NCI-H2029 treated with DMSO at 0.1 percent for 48 hours (cell line): Measurements from ENCODE around the gene TCEAL9.
"Not testable (repeated sequence)": the region's sequence is repeated elsewhere in the genome, so short reads cannot be mapped to it uniquely, and the experiment has no call there.

Experiments
- DNase-seq: peaks from one replicate; lab custom pipeline; 2025; lab: John Stamatoyannopoulos, UW

The TCEAL9 gene

DNA sequence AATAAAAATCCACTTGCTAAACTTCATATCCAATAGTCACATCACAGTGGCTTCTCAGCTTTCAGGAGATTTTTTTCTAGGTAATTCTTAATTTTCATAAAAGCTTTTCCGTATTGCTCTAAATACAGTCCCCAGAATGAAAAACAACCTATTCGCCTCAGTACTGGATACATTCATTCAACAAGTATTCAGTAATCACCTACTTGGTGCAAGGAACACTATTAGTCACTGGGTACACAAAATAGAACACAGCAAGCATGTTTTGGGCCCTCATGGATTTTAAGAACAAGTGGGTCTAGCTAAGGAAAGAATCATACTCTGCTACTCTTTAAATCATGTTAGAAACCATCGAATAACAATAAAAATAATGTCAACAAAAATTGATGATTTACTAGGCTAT lies 17.3 kb downstream of the TCEAL9 start:
- no peak for DNase-seq

DNA sequence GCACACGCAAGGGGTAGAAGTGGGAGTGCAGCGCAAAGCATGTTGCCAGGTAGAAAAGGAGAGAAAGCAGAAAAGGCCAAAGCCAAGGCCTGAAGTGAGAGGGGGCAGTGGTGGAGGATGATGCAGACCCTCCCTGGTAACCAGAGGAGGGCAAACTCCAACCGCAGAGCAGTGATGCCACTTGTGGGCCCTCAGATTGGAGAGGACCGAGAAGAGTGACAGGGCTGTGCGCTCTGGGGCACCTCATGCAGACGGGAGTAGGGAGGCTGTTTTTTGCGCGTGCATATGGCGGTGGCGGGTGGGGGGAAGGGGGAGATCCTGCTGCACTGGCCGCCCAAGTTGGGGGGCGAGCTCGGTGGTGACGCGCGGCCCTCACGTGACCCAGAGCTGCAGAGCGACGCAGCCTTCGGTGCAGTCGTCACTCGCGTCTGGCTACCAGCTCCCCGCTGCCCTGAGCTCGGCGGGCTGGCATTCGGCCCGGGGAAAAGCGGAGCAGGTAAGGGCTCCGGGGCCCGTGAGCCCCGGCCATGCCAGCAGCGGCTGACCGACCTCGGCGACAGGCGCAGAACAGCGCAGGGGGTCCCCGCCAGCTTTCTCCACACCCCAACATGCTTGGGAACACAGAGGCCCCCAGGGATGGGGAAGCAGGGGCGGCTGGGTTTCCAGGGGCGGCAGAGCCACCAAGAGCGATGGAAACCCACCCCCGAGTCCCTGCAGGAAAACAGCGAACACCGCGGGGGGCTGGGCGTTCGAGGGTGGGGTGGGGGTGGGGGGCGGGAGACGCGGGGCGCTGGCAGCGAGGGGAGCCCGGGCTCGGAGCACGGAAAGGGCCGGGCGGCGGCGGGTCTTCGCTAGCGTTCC lies 20.0 kb downstream of the TCEAL9 start, which contains the start of gene BEX3:
Gene BEX3 (plus strand): TSS at position 421 of the 861 bp plus-strand sequence. CDS start 984 bp downstream, outside the sequence.
- DNase-seq: no peak

DNA sequence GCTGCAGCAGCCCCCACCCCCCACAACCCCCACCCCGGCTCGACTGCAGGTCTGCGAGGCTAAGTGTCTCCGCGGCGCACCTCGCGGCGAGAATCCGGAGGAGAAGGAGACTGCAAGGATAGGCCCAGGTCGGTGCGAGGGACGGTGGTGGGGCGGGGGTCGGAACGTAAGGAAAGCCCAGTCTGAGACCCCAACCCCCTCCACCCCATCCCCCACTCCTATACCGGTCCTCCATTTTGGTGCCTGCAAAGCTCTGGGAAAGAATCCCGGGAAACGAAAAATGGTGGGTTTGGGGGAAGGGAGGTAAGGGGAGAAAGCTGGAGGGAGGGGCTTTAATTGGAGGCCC lies 20.6 kb downstream of the TCEAL9 start:
- no peak for DNase-seq

DNA sequence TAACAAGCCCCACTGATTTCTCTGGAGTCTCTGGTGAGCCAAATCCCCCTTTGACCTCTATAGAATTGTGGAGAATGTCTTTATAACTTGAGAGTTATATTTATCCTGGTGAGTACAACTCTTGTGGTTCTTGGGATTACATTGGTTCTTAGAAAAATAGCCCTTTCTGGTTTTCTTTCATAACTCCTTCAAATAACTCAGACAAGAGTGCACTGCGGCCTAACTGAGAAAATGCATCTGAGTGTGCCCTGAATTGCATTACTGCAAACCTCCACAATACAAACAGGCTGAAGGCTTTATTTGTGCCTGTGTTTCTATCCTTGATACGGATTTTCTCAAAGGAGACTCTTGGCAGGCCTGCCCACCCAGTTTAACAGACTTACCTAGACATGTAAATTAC lies 22.7 kb downstream of the TCEAL9 start:
- no peak for DNase-seq

DNA sequence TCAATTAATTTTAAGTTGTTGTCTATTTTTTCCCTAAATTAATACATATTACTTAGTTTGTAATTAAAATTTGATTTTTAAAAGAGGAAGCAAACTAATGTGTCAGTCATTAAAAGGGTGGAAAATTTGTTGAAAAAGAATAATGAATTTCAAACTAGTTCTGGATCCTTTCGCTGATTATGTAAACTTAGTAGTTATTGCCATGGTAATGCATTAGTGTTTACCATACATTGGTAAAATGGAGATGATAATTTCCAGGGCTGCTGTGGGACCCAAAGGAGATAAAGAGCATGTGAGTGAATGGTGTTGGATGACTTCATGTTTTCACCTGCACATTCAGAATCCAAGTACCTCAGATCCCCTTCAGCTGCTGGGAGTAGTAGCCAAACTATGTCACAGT lies 26.6 kb downstream of the TCEAL9 start:
- no peak for DNase-seq

DNA sequence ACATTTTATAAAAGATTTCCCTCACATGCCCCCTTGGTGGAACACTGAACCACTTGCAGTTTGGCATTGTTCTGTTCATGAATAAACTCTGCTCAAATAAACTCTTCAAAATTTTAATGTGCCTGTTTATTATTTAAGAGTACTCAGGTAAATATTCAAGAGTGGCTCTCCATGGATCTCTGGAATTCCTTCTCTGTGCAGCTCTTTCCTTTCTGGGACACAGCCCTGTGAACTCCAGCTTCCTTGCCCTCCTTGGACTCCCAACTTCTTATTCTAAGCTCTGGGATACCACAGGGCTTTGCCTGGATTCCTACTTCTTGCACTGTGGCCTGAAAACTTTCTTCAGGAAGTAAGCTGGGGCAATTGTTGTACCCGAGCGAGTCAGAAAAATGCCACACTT lies 28.4 kb downstream of the TCEAL9 start:
- DNase-seq: no peak

DNA sequence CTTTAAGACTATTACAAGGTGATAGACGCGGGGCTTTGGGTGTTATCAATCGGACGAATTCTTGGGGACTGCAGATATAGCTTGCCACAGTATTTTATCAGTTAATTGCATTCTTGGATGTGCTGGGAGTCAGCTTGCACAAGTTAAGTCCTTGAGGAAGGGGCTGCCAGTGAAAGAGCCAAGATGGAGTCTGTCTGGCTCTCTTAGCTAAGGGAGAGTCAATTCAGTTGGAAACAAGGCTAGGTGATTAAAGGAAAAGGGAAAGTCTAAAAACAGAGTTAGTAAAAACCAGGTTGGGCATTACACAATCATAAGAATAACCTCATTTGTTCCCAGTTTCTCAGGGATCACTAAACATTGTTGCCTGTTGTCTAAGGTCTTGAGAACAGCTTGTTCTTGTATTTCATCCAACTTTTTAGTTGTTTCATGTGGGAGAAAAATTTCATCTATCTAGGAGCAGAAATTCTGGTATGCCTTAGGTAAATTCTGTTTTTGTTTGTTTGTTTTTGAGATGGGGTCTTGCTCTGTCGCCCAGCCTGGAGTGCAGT lies 29.1 kb downstream of the TCEAL9 start:
- DNase-seq: not testable (repeated sequence)

DNA sequence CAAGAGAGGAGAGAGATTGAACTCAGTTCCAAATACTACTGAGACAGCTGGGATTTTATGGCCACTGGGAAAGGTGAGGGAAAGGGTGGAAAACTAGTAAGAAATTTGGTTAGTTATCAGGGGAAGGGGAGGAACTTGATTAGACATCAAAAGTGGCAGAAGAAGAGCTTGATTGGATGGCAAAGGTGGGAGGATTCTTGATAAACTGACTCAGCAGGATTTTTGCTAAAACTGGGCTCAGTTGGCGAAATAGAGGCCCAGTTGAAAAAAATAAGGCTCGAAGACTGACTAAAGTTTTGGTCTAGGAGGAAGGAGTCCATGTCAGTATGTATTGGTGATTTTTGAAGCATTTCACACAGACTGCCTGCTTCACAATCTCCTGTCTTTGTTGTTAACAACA lies 30.0 kb downstream of the TCEAL9 start:
- DNase-seq: no peak

DNA sequence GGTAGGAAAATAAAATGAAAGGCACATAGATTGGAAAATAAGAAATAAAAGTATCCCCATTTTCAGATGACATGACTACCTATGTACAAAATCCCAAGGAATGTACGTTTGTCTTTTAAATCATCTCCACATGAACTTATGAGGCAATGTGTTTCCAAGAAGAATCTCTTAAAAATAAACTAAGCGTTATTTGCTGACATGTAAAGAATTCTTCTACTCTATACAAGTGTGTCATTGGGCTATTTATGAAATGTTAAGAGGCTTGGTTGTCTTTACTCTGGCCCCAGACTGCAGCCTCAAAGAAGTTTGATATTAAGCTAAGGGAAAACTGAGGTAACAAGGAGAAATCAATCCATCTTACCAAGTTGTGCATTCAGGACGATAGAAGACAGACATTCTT lies 37.2 kb downstream of the TCEAL9 start:
- no peak for DNase-seq

DNA sequence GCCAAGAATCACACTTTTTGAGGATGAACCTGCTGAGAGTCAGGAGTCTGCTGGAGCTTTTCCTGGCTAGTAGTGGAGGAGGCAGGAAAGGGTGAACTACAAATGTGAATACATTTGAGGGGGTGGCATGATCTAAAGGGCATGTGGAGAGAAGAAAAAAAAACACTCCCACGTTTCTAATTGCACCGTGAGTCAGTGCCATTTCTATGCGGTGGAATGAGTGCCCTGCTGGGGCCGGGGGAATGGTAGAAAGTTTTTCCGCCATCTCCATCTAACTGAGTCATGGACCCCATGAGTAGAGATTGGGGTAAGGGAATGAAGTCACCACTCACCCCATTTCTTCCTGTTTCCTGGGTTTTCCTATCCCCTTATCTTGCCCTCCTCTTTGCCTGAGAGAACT lies 39.9 kb downstream of the TCEAL9 start:
- no peak for DNase-seq

DNA sequence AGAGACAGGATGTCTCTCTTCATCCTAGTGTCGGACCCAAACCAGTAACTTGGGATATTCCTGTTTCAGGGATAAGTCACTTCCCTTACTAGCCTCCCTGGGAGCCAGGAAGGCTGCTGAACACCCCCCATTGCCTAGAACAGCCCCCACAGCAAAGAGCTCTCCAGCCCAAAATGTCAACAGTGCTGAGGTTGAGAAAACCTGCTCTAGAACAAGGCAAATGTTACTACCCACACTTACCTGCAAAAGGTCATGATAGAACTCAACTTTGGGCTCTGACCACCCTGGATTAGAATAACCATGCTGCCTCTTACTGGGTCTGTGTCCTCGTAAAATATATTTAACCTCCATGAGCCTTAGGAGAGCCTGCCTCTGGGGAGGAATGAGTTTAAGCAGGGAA lies 40.4 kb downstream of the TCEAL9 start:
- DNase-seq: no peak

DNA sequence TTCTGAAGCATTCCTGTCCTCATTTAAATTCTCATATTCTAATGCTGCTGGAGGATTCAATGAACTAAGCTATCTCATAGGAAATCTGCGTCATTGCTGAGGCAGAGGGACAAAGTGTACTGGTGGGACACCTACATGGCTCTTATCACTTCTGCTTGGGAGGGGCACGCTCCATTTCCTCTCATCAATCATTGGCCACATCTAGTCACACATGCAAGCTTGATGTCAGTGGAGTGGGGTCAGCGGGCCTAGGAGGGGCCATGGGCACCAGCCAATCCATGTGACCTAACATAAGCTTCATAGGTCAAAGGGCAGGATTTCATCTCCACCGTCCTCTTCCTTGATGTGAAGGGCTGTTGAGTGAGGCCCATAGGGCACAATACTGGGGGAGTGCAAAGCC lies 41.4 kb downstream of the TCEAL9 start:
- no peak for DNase-seq

DNA sequence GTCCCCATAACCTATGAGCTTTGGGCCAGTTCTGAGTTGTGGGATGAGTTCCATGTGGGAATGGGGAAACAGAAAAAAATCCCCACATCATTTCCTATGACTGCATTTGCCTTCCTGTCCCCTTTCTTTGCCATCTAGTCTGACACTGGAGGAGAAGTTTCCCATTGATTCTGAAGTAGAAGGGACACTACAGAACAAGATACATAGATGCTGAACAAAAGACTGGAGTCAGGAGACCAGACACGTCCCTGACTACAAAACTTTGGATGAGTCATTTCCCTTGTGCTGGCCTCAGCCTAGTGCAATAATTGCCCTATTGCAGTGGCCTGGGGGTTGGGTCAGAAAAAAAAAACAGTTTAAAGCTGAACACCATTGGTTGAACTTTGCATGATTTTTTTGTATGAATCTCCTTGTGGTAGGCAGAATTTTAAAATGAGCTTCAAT lies 42.1 kb downstream of the TCEAL9 start:
- no peak for DNase-seq

DNA sequence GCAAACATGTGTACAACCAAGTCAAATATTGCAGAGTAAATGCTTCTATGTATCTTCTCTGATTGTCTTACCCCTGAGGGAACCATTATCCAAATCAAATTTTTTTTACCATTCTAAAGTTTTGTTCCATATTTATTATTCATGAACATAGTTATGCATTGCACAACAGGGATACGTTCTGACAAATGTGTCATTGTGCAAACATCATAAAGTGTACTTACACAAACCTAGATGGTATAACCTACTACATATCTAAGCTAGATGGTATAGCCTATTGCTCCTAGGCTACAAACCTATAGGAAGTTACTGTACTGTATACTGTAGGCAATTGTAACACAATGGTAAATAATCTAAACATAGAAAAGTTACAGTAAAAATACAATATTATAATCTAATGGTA lies 43.4 kb downstream of the TCEAL9 start:
- DNase-seq: no peak

DNA sequence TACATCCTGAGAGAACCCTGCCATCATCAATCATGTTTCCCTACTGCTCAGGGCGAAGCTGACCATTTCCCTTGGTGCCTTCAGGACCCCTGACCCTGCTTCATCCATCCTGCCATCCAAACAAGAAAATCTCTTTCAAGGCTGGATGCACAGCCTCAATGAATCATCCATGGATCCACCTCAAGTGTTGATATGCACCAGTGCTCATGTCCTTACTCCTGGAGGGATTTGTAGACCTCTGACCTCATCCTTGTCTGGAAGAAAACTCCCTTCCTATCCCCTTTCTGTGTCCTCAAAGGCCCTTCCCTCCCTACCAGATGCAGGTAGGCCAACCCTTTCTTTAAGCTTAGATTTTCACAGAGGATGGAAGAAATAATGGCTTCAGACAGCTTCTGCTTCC lies 44.6 kb downstream of the TCEAL9 start:
- no peak for DNase-seq

DNA sequence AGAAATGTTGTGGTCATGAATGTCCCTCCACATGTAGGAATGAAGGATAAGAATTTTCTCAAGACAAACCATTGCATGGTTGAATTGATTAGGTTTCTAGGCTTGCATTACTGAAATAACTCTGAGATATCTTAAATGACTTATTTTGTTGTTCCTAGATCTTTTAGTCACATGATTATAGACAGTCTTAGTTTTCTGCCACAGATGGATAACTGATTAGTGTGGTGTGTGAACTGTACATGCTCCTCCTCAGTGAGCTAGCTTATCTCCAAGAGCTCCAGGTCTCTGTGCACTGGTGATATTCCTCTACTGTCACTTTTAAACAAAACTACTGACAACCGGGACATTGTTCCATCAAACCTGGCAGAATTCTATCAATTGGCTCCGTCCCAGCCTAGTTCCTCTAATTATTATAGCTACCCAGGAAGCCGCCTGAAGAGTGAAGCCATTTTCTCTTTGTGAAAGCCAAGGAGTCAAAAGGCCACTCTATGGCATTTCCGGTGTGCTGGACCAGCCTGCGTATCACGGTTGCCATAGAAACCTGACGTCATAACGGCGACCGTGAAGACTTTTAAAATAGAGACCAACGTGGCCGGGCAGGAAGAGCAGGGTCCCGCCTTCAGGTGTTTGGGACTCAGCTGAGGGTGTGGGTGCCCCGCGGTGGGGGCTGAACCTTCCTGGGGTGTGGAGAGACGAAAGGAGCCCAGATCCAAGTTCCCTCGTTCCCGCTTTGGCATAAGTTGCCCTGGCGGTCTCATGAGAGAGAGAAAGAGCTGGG lies 48.1 kb downstream of the TCEAL9 start:
- no peak for DNase-seq

DNA sequence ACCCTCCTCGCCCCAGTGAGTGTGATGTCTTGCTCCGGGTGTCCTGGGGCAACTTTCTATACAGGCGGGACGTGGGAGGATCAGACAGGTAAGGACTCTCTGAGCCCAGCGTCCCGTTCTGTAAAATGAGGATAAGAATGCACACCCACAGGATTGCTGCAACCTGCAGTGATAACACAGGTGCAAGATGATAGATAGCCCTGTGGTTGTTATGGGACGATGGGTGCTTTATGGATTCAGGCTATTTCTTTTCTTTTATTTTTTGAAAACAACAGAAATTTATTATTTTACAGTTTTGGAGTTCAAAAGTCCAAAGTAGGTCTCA lies 48.7 kb downstream of the TCEAL9 start:
- DNase-seq: no peak

DNA sequence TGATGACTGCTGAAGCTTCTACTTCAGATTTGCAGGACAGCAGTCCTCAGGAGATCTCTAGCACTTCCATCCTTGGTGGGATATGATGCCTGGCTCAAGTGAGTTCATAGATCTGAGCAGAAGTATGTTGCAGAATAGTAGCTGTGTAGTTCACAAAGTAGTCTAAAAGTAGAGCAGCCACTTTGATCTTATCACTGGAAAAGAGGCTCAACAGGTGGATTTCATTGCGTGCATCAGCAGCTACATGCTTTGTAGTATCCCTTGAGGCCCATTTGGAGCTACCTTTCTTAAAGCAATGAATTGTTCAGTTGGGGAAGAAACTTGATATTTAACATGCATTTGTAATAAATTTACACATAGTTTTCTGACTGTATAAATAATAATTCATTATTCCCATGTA lies 50.0 kb downstream of the TCEAL9 start:
- DNase-seq: no peak

DNA sequence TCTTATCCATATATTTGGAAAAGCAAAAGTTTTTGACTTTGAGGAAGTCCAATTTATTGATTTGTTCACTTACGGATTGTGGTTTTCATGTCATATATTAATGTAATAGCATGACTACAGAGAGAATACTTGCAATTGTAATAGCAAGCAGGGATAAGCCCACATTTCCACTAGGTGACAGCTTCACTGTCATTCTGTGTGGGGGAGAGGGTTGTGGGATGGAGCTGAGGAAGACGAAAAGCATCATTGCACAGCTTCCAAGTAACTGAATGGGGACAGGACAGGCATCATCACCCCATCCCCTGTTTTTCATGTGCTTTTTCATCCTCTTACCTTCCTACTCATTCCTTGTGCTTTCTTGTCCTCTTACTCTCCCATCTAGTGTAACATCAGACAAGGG lies 51.5 kb downstream of the TCEAL9 start:
- no peak for DNase-seq
